ENCODE measurements around the gene PLCB4. TPM values are rescaled to one million over a fixed set of nuclear protein-coding genes. Genes with fewer than 3 reads are reported as not detected.
"Not testable (repeated sequence)": the region's sequence is repeated elsewhere in the genome, so short reads cannot be mapped to it uniquely, and the experiment has no call there.

PLCB4 gene
- total and polyA plus RNA-seq, 3 experiments from 2014 or later = not detected

DNA sequence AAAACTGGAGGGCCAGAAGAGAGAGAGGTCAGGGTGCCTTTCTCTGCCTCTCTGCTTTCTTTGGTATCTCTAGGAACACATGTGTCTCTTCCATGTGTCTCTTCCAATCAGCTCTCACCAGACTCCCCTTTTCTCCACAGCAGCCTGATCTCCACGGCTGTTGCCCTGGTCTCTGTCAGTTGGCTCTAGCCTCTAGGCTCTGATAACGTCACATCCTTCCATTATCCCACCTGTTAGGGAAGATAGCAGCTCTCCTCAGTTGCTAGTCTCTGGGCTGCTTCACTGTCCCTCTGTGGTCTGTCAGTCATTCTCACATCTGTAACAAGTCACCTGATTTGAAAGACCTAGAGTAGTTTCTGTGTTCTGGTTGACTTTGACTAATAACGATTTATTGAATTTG lies 80.2 kb downstream of the PLCB4 start:
- H3K4me1 ChIP-seq (ENCODE audit: insufficient read depth, low read length) = no peaks in the 10 kb centered on the region
- ChIA-PET POLR2A (no interaction called here), CTCF (no interaction called here)
- Mint-ChIP-seq H3K9me3 (peaks cover 7 to 20% (median 9%) of the 10 kb centered on the region in 5 donors), H3K4me1 (no peaks in the 10 kb centered on the region), H3K27me3 (no peaks in the 10 kb centered on the region), H3K27ac (no peak overlapping the region), H3K4me3 (no peak overlapping the region), H3K36me3 (no peaks in the 10 kb centered on the region)
- no peaks in the 10 kb centered on the region for H3K9me3 ChIP-seq (ENCODE audit: low read length)
- H3K27ac ChIP-seq (ENCODE audit: low read depth, low read length) = no peak overlapping the region
- no peak for DNase-seq
- H3K27me3 ChIP-seq (ENCODE audit: insufficient read depth, low read length, poor library complexity, severe bottlenecking) = no peaks in the 10 kb centered on the region
- no peaks in the 10 kb centered on the region for H3K36me3 ChIP-seq (ENCODE audit: insufficient read depth, low read length)
- H3K4me3 ChIP-seq (ENCODE audit: low read length) = no peak overlapping the region

DNA sequence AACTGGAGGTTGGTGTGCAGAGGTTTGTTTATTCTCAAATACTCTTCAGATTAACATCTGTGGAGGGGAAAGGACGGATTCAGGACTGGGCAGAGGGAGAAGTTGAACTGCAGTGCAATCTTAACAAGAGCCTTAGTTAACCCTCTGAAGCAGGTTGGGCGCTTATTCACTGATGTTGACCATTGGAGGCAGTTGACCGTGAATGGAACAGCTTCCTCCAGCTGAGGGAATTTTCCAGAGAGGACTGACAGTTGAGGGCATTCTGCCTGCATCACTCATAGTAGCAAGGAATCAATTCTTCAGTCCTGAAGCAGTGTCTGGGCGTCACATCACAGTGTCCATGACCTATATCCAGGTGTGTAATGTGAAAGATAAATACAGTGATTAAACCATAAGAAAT lies 80.9 kb downstream of the PLCB4 start:
- CTCF ChIA-PET = no interaction called here
- Histone ChIP-seq H3K4me1 (ENCODE audit: insufficient read depth, low read length) (no peaks in the 10 kb centered on the region), H3K4me3 (ENCODE audit: low read length) (no peak overlapping the region), H3K27ac (ENCODE audit: low read depth, low read length) (no peak overlapping the region), H3K36me3 (ENCODE audit: insufficient read depth, low read length) (no peaks in the 10 kb centered on the region), H3K27me3 (ENCODE audit: insufficient read depth, low read length, poor library complexity, severe bottlenecking) (no peaks in the 10 kb centered on the region), H3K9me3 (ENCODE audit: low read length) (no peaks in the 10 kb centered on the region)
- no peak for DNase-seq
- Mint-ChIP-seq H3K36me3 (no peaks in the 10 kb centered on the region), H3K27me3 (no peaks in the 10 kb centered on the region), H3K4me1 (no peaks in the 10 kb centered on the region), H3K27ac (no peak overlapping the region), H3K9me3 (peaks cover 8 to 20% (median 9%) of the 10 kb centered on the region in 5 donors), H3K4me3 (no peak overlapping the region)
- POLR2A ChIA-PET = no interaction called here

DNA sequence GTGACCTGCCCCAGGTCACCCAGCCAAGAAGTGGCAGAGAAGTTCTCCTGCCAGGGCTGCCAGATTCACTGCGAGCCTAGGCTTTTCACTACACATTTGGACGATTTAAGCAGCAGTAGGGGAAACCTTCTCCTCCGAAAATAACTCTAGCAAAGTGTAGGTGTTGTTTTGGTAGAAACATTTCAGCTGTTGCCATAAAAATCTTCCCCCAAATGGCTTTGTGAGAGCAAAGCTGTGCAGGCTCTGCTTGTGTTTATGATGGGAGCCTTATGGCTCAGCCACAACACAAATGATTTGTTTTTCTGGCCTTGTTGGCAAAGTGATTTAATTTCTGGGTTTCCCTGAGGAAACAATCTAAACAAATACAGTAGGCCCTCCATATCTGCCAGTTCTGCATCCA lies 81.8 kb downstream of the PLCB4 start:
- CTCF ChIA-PET = no interaction called here
- no peak overlapping the region for H3K4me3 Mint-ChIP-seq
- Histone ChIP-seq H3K4me3 (ENCODE audit: low read length) (no peak overlapping the region), H3K4me1 (ENCODE audit: insufficient read depth, low read length) (no peaks in the 10 kb centered on the region), H3K9me3 (ENCODE audit: low read length) (no peaks in the 10 kb centered on the region), H3K27me3 (ENCODE audit: insufficient read depth, low read length, poor library complexity, severe bottlenecking) (no peaks in the 10 kb centered on the region), H3K36me3 (ENCODE audit: insufficient read depth, low read length) (no peaks in the 10 kb centered on the region), H3K27ac (ENCODE audit: low read depth, low read length) (no peak overlapping the region)
- POLR2A ChIA-PET = no interaction called here
- peaks cover 8 to 17% (median 13%) of the 10 kb centered on the region in 5 donors for H3K9me3 Mint-ChIP-seq
- DNase-seq = no peak
- no peaks in the 10 kb centered on the region for H3K4me1 Mint-ChIP-seq
- H3K27me3 Mint-ChIP-seq = no peaks in the 10 kb centered on the region
- no peaks in the 10 kb centered on the region for H3K36me3 Mint-ChIP-seq
- H3K27ac Mint-ChIP-seq = no peak overlapping the region

DNA sequence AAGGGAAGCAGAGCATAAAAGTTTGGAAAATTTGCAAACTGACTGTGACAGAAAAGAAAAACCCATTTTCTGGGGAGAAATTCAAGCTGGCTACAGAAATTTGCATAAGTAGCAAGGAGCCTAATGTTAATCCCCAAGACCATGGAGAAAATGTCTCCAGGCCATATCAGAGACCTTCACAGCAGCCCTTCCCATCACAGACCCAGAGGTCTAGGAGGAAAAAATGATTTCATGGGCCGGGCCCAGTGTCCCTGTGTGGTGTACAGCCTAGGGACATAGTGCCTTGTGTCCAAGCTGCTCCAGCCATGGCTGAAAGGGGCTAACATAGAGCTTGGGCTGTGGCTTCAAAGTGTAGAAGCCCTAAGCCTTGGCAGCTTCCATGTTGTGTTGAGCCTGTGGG lies 83.3 kb downstream of the PLCB4 start:
- H3K27me3 ChIP-seq (ENCODE audit: insufficient read depth, low read length, poor library complexity, severe bottlenecking); CTCF ChIA-PET; H3K4me1 ChIP-seq (ENCODE audit: insufficient read depth, low read length); DNase-seq; H3K36me3 Mint-ChIP-seq; H3K27ac ChIP-seq (ENCODE audit: low read depth, low read length); H3K36me3 ChIP-seq (ENCODE audit: insufficient read depth, low read length); H3K27ac Mint-ChIP-seq; H3K4me3 ChIP-seq (ENCODE audit: low read length); H3K9me3 ChIP-seq (ENCODE audit: low read length); H3K4me1 Mint-ChIP-seq; POLR2A ChIA-PET; H3K27me3 Mint-ChIP-seq; H3K4me3 Mint-ChIP-seq: not testable (repeated sequence)
- peaks cover 7 to 16% (median 14%) of the 10 kb centered on the region in 5 donors for H3K9me3 Mint-ChIP-seq

DNA sequence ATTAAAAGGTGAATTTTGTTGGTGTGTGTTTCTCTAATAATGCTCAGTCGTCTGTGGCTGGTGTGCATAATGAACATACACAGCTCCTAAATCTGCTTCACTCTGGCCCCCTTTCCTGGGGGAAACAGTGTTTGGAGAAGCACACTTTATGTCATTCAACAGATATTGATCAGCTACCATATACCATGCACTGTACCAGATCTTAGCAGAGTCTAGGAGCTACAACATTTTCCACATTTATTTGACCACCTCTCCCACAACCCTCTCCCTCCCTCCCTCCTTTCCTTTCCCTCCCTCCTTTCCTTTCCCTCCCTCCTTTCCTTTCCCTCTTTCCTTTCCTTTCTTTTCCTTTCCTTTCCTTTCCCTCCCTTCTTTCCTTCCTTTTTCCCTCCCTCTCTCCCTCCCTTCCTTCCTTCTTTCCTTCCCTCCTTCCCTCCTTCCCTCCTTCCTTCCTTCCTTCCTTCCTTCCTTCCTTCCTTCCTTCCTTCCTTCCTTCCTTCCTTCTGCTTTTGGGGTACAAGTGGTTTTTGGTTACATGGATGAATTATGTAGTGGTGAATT lies 85.7 kb downstream of the PLCB4 start:
- Mint-ChIP-seq H3K27ac (no peak overlapping the region), H3K36me3 (no peaks in the 10 kb centered on the region), H3K27me3 (no peaks in the 10 kb centered on the region), H3K4me3 (no peak overlapping the region), H3K4me1 (no peaks in the 10 kb centered on the region), H3K9me3 (peaks cover 7 to 16% (median 12%) of the 10 kb centered on the region in 5 donors)
- H3K9me3 ChIP-seq (ENCODE audit: low read length) = no peaks in the 10 kb centered on the region
- no peak overlapping the region for H3K27ac ChIP-seq (ENCODE audit: low read depth, low read length)
- ChIA-PET POLR2A (no interaction called here), CTCF (no interaction called here)
- H3K27me3 ChIP-seq (ENCODE audit: insufficient read depth, low read length, poor library complexity, severe bottlenecking) = no peaks in the 10 kb centered on the region
- H3K4me1 ChIP-seq (ENCODE audit: insufficient read depth, low read length) = no peaks in the 10 kb centered on the region
- H3K4me3 ChIP-seq (ENCODE audit: low read length) = no peak overlapping the region
- H3K36me3 ChIP-seq (ENCODE audit: insufficient read depth, low read length) = no peaks in the 10 kb centered on the region
- no peak for DNase-seq

DNA sequence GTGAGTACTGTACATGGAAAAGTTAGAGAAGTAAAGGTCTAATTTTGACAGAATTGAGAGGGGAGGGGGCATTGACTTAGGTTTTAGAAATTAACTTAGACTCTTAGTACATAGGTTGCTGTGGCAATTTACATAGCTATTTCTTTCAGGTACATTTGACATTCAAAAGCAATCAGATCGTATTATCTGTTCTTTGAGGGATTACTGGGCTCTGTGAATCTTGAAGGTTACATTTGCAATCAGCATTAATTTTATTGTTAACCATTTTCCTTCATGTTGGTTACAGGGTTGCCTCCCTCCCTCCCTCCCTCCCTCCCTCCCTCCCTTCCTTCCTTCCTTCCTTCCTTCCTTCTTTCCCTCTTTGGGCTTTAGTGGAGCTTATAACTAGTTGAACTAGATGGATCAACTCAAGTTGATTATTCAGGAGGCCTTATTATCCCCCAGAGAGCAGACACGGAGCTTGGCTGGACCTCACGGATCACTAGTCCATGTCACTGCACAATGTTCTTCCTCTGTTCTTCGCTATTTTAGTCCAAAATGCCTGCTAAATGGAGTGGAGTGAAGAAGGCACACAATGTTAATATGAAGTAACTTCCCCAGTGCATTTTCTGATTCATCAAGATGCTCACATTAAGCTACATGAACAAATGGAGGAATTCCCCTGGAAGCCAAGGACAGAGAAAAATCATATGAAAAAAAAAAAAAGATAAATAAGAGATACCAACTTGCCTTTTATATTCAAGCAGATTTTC lies 87.8 kb downstream of the PLCB4 start:
- H3K9me3 ChIP-seq (ENCODE audit: low read length) = no peaks in the 10 kb centered on the region
- Mint-ChIP-seq H3K9me3 (peaks cover 2 to 16% (median 10%) of the 10 kb centered on the region in 5 donors), H3K4me1 (peaks cover 0 to 1% (median 0%) of the 10 kb centered on the region in 3 donors), H3K27me3 (no peaks in the 10 kb centered on the region), H3K4me3 (no peak overlapping the region), H3K36me3 (no peaks in the 10 kb centered on the region), H3K27ac (no peak overlapping the region)
- no peaks in the 10 kb centered on the region for H3K36me3 ChIP-seq (ENCODE audit: insufficient read depth, low read length)
- ChIA-PET CTCF (no interaction called here), POLR2A (no interaction called here)
- H3K27me3 ChIP-seq (ENCODE audit: insufficient read depth, low read length, poor library complexity, severe bottlenecking) = no peaks in the 10 kb centered on the region
- DNase-seq = no peak
- no peak overlapping the region for H3K27ac ChIP-seq (ENCODE audit: low read depth, low read length)
- no peak overlapping the region for H3K4me3 ChIP-seq (ENCODE audit: low read length)
- H3K4me1 ChIP-seq (ENCODE audit: insufficient read depth, low read length) = no peaks in the 10 kb centered on the region

DNA sequence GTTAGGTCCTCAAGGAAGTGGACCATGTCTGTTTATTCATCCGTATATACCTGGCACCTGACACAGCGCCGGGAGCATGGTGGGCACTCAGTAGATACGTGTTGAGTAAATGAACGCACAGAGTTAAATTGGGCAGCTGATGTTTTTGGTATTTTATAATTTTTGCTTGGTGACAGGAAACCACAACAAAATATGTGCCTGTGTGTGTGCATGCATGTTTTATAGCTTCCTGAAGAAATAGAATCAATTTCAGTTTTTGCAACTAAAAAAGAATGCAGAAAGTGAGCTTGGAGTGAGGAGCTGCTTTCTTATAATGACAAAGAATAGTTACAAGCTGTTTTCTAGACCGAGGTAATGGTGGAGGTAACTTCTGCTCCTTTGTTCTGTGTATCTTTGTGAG lies 91.4 kb downstream of the PLCB4 start:
- POLR2A ChIA-PET = no interaction called here
- peaks cover 0 to 15% (median 6%) of the 10 kb centered on the region in 5 donors for H3K9me3 Mint-ChIP-seq

DNA sequence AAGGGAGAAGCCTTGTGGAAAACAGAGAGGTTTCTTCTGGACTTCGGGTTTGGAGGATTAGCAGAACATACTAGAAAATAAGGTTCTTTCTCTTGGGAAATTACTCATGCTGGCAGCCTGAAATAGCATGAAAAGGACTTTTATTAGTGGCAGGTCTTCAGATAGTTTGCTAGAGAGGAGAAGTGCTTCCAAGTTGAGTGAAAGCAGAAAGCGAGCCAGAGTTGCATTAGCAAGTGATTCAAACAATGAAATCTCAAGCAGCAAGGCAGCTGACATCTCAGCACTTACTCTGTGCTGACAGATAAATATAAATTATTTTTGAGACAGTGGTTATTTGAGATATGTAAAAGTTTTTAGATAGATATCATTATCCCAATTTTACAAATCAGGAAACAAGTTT lies 91.9 kb downstream of the PLCB4 start:
- no peaks in the 10 kb centered on the region for H3K36me3 ChIP-seq (ENCODE audit: insufficient read depth, low read length)
- ChIA-PET CTCF (no interaction called here), POLR2A (no interaction called here)
- H3K4me1 Mint-ChIP-seq = peaks cover 0 to 1% (median 0%) of the 10 kb centered on the region in 3 donors
- H3K27me3 ChIP-seq (ENCODE audit: insufficient read depth, low read length, poor library complexity, severe bottlenecking) = no peaks in the 10 kb centered on the region
- no peaks in the 10 kb centered on the region for H3K36me3 Mint-ChIP-seq
- no peak overlapping the region for H3K27ac ChIP-seq (ENCODE audit: low read depth, low read length)
- H3K9me3 ChIP-seq (ENCODE audit: low read length) = no peaks in the 10 kb centered on the region
- no peak overlapping the region for H3K27ac Mint-ChIP-seq
- no peaks in the 10 kb centered on the region for H3K4me1 ChIP-seq (ENCODE audit: insufficient read depth, low read length)
- no peak overlapping the region for H3K4me3 ChIP-seq (ENCODE audit: low read length)
- peaks cover 0 to 11% (median 2%) of the 10 kb centered on the region in 5 donors for H3K9me3 Mint-ChIP-seq
- H3K27me3 Mint-ChIP-seq = no peaks in the 10 kb centered on the region
- no peak for DNase-seq
- H3K4me3 Mint-ChIP-seq = no peak overlapping the region

More for the DNA sequence above, 91.4 kb downstream of the PLCB4 start:
- Histone ChIP-seq H3K27me3 (ENCODE audit: insufficient read depth, low read length, poor library complexity, severe bottlenecking) (no peaks in the 10 kb centered on the region), H3K4me3 (ENCODE audit: low read length) (no peak overlapping the region), H3K27ac (ENCODE audit: low read depth, low read length) (no peak overlapping the region), H3K4me1 (ENCODE audit: insufficient read depth, low read length) (no peaks in the 10 kb centered on the region), H3K36me3 (ENCODE audit: insufficient read depth, low read length) (no peaks in the 10 kb centered on the region), H3K9me3 (ENCODE audit: low read length) (no peaks in the 10 kb centered on the region)
- no peak for DNase-seq
- Mint-ChIP-seq H3K4me3 (peak overlapping the region in 1 of 7 donors; percentile 50), H3K4me1 (peaks cover 0 to 1% (median 0%) of the 10 kb centered on the region in 3 donors), H3K27ac (no peak overlapping the region), H3K36me3 (no peaks in the 10 kb centered on the region), H3K27me3 (no peaks in the 10 kb centered on the region)
- CTCF ChIA-PET = no interaction called here
